Small intestine (tissue), 7 donors: ENCODE results near the gene GRAMD2A. TPM values are rescaled to one million over a fixed set of nuclear protein-coding genes. Genes with fewer than 3 reads are reported as not detected.
A peak's percentile ranks its signal among the peaks of the same experiment; 100 is the strongest.

Experiments used
- DNase-seq, 2 donors: peaks; one replicate each; pipeline versions ENCODE4 v3.0.0 to v3.0.0-alpha.2; 2013
- FAIRE-seq: peaks from 2 replicates; lab custom pipeline; 2012; peaks lifted over from hg19 to GRCh38; lab: Jason Lieb, UNC
- H3K27ac ChIP-seq, 3 donors: one replicate each; pipeline ENCODE4 v1.5.1; 2013; ENCODE audit warnings: low read length in 2 of 3, mild to moderate bottlenecking in 2 of 3, control low read depth in 1 of 3, inconsistent platforms in 1 of 3, low read depth in 1 of 3, moderate library complexity in 1 of 3
- H3K27me3 ChIP-seq, 3 donors: one replicate each; pipeline ENCODE4 v1.6.1; 2013; ENCODE audit warnings: low read length in 3 of 3, inconsistent platforms in 1 of 3; ENCODE audit not compliant: control insufficient read depth in 3 of 3, insufficient read depth in 3 of 3
- H3K36me3 ChIP-seq, 3 donors: one replicate each; pipeline ENCODE4 v1.6.1; 2013; ENCODE audit warnings: low read length in 3 of 3, inconsistent platforms in 1 of 3, low read depth in 1 of 3, mild to moderate bottlenecking in 1 of 3, moderate library complexity in 1 of 3; ENCODE audit not compliant: control insufficient read depth in 3 of 3, insufficient read depth in 2 of 3
- H3K4me1 ChIP-seq, 3 donors: one replicate each; pipeline ENCODE4 v1.6.1; 2013; ENCODE audit warnings: low read length in 2 of 3, inconsistent platforms in 1 of 3, low read depth in 1 of 3, mild to moderate bottlenecking in 1 of 3, moderate library complexity in 1 of 3; ENCODE audit not compliant: control insufficient read depth in 3 of 3, insufficient read depth in 2 of 3
- H3K4me3 ChIP-seq, 3 donors: one replicate each; pipeline ENCODE4 v1.5.1; 2013; ENCODE audit warnings: low read length in 3 of 3, control low read depth in 1 of 3, inconsistent platforms in 1 of 3, low read depth in 1 of 3, mild to moderate bottlenecking in 1 of 3, moderate library complexity in 1 of 3
- H3K9me3 ChIP-seq, 2 donors: one replicate each; pipeline ENCODE4 v1.6.1; 2013; ENCODE audit warnings: low read depth in 1 of 2, low read length in 1 of 2; ENCODE audit not compliant: control insufficient read depth in 2 of 2, insufficient read depth in 1 of 2
- WGBS, 3 donors: extraction: QIAGEN DNeasy Blood & Tissue Kit; methylation state at CpG; one replicate each; pipeline ENCODE4 v1.1.7; 2013; 5-methylcytosine and 5-hydroxymethylcytosine counted together
- polyA plus RNA-seq, 4 donors: library from polyadenylated mRNA; stranded (reverse) in 3 of 4; unstranded in 1 of 4; fragments of 200-250 nt in 3 of 4; fragments of 120-200 nt in 1 of 4; gene quantifications; one replicate each; pipeline versions ENCODE4 v1.2.1 to v1.2.3, GENCODE V29; 2013
- donor health status: healthy with polysubstance abuse.
- donor health status: control.
- donor health status: control.
- donor health status: Bipolar disorder and iron deficiency.
- donor health status: healthy.

GRAMD2A gene
- polyA plus RNA-seq, 4 donors = 0.67 to 10.1 (median 4.2) TPM

DNA sequence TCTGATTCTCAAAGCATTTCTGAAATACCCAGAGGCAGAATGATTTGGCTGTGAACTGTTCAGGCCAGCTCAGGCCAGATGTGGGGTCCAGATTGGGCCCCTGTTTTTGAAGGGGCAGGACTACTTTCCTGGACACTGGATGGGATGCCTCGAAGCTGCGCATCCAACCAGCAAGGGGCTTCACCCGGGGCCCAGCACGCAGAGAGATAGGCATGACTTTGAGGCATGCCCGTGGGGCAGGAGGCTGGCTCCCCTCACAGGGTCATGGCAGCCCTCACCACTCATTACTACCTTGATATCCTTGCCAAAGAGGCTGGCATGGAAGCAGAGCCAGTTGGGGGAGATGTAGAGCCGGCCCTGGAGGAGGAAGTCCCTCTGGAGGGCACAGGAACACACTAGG is 30.1 kb downstream of the GRAMD2A start:
- H3K27me3 ChIP-seq = no peaks in the 10 kb centered on the region
- H3K4me3 ChIP-seq = no peak overlapping the region
- H3K4me1 ChIP-seq = peaks cover 0 to 31% (median 5%) of the 10 kb centered on the region in 3 donors
- 74 to 90% (median 76%) methylated on average over 6 of the region's 6 CpGs for WGBS, 3 donors
- H3K36me3 ChIP-seq = peaks cover 0 to 22% (median 0%) of the 10 kb centered on the region in 3 donors
- DNase-seq = no peak
- FAIRE-seq = no peak
- H3K27ac ChIP-seq = no peak overlapping the region
- no peaks in the 10 kb centered on the region for H3K9me3 ChIP-seq

DNA sequence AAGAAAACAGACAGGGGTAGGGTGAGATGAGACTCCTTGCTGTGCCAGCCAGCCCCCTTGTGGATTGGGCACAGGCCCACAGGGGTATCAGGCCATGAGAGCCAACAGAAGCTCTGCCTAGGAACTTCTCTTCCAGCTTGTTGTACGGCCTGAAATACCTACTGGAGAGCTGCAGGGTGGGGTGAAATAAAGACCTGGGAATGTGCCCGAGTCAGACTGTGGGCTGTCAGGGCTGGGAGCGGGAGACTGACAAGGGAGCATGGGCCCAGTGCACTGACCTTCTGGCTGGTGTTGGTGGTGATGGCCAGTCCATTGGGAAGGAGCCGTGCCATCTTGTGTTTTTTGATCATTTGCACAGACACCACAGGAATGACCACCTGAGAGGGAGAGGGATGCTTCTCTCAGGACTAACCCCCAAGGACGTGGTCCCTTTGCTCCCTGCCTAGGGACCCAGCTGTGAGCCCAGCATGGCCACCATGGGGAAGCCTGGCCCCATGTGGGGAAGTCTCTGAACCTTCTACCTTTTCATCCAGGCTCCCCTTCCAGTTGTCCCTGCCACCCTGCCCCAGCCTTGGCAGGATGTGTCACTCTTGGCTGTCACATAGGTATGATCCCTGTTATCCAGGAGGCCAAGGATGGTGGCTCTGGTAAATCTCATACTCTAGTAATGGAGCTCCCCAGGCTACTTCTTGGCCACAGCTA is 30.7 kb downstream of the GRAMD2A start:
- WGBS, 3 donors = 83 to 97% (median 91%) methylated on average over 5 of the region's 5 CpGs
- Histone ChIP-seq H3K9me3 (no peaks in the 10 kb centered on the region), H3K36me3 (peaks cover 0 to 25% (median 0%) of the 10 kb centered on the region in 3 donors), H3K27ac (no peak overlapping the region), H3K27me3 (no peaks in the 10 kb centered on the region), H3K4me1 (peaks cover 0 to 31% (median 5%) of the 10 kb centered on the region in 3 donors), H3K4me3 (no peak overlapping the region)
- FAIRE-seq (no peak), DNase-seq (no peak)

DNA sequence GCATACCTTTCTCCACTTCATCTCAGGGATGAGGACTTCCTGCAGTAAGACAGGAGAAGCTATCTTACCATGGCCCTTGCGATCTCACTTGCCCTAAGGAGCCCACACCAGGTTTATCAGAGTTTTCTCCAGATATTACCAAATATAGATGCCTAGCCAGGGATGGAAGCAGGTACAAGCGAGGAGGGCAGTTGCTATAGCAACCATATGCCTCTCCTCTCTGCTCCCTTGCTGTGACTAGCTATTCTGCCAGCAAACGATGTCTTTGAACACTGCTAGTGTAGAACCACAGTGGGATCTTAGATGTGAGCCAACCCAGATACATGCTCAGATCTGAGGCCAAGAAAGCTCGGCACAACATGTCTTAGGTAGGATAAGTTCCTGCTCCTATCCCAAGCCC is 33.9 kb downstream of the GRAMD2A start:
- H3K27me3 ChIP-seq = no peaks in the 10 kb centered on the region
- no peaks in the 10 kb centered on the region for H3K9me3 ChIP-seq
- FAIRE-seq = no peak
- H3K4me3 ChIP-seq = no peak overlapping the region
- H3K27ac ChIP-seq = no peak overlapping the region
- DNase-seq = no peak
- peaks cover 0 to 9% (median 5%) of the 10 kb centered on the region in 3 donors for H3K4me1 ChIP-seq
- H3K36me3 ChIP-seq = peaks cover 0 to 36% (median 0%) of the 10 kb centered on the region in 3 donors
- 77 to 81% (median 78%) methylated on average over 4 of the region's 4 CpGs for WGBS, 3 donors

DNA sequence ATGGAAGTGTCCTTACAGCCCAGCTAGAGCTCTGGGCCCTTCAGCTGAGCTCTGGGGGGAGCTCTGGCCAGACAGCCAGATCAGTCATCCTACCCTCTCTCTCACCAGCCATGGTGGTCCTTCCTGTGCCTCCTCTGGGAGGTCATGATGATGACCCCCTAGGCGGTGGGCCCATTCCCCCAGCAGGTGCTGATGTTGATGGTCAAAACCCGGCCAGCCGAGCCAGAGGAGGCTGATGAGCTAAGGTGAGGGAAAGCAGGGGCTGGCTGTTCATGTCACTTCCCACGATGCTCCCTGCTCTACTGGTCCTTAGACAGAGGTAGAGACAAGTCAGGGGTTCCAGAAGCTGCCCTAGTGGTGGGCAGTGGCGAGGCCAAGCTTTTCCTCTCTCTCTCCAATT is 35.0 kb downstream of the GRAMD2A start:
- Histone ChIP-seq H3K27me3 (no peaks in the 10 kb centered on the region), H3K36me3 (peaks cover 0 to 34% (median 0%) of the 10 kb centered on the region in 3 donors), H3K9me3 (no peaks in the 10 kb centered on the region), H3K4me3 (no peak overlapping the region), H3K27ac (no peak overlapping the region), H3K4me1 (no peaks in the 10 kb centered on the region)
- WGBS, 3 donors = 86 to 96% (median 87%) methylated on average over 4 to 5 of the region's 5 CpGs
- FAIRE-seq = no peak
- no peak for DNase-seq

DNA sequence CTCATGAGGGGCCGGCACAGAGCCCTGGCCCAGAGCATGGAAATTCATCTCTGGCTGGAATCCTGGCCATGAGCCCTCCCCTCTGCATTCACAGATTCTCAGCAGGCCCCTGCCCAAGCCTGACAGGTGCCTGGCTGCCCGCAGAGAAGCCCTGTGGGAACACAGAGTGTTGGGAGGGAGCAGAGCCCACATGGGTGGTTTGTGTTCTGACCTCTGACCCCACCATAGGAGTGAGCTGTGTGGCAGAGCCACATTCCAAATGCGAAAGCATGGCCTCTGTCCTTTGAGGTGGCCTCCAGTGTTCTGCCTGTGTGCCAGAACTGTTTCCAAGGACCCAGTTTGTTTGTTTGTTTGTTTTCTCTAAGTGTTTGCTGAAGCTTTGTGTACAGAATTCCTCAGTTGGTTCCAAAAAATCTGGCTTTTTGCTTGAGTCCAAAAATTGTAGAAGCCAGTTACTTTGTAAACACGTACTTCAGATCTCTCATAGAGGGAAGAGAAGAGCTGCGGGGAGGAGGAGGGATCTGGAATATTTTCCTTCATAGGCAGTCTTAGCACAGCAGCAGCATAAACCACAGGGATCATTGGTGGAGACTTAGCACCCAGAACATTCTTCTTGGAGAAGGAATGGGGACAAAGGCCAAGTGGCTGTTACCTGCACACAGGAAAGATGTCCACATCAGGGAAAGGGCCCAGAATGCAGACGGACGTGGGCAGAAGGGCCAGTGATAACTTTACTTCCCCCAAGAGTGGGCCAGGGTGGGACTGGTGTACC is 36.0 kb downstream of the GRAMD2A start:
- peaks cover 0 to 29% (median 0%) of the 10 kb centered on the region in 3 donors for H3K36me3 ChIP-seq
- 72 to 86% (median 79%) methylated on average over 7 of the region's 7 CpGs for WGBS, 3 donors
- no peaks in the 10 kb centered on the region for H3K4me1 ChIP-seq
- DNase-seq (peak in 1 of 2 donors; percentile 14), FAIRE-seq (no peak)
- H3K4me3 ChIP-seq = no peak overlapping the region
- H3K27me3 ChIP-seq = no peaks in the 10 kb centered on the region
- no peaks in the 10 kb centered on the region for H3K9me3 ChIP-seq
- H3K27ac ChIP-seq = no peak overlapping the region

DNA sequence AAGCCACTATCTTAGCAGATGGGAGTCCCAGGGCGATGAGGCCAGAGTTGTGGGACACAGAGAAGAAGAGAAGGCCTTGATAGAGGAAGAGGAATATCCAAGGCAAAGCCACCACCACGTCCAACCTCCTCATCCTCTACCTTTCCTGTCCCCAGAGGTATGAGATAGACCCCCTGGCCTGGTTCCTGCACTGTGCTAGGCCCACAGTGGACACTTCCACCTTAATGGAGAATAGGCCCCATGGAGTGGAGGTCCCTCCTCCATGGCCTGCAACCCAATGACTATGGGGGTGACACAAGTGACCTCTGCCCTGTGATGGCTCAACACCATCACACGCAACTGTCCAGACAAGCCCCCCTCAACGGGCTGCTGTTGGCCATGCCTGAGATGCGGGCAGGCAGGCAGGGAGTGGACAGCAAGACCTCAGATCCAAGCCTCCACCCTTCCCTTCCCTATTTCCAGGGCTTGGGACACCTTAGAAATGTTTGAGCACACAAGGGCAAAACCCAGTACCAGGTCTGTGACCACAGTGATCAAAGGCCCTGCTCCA is 36.8 kb downstream of the GRAMD2A start:
- FAIRE-seq (no peak), DNase-seq (no peak)
- Histone ChIP-seq H3K27ac (no peak overlapping the region), H3K27me3 (no peaks in the 10 kb centered on the region), H3K9me3 (no peaks in the 10 kb centered on the region), H3K4me1 (no peaks in the 10 kb centered on the region), H3K4me3 (no peak overlapping the region), H3K36me3 (peaks cover 0 to 26% (median 0%) of the 10 kb centered on the region in 3 donors)
- WGBS, 3 donors = 80 to 91% (median 90%) methylated on average over 5 of the region's 5 CpGs

DNA sequence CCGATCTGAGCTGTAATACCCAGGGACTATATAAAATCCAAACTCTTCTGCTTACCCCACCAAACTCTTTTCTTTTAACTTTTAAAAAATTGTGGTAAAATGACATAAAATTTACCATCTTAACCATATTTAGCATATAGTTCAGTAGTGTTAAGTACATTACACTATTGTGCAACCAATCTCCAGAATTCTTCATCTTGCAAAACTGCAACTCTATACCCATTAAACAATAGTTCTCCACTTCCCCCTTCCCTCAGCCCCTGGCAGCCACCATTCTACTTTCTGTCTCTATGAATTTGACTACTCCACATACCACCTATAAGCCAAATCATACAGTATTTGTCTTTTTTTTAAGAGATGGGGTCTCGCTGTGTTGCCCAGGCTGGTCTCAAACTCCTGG is 40.7 kb downstream of the GRAMD2A start:
- no peak for FAIRE-seq
- H3K9me3 ChIP-seq = no peaks in the 10 kb centered on the region
- no peak overlapping the region for H3K4me3 ChIP-seq

More for the DNA sequence above, 40.7 kb downstream of the GRAMD2A start:
- peaks cover 0 to 11% (median 0%) of the 10 kb centered on the region in 3 donors for H3K36me3 ChIP-seq
- 88 to 93% (median 90%) methylated on average over 2 of the region's 2 CpGs for WGBS, 3 donors
- H3K27ac ChIP-seq = no peak overlapping the region
- H3K27me3 ChIP-seq = no peaks in the 10 kb centered on the region
- DNase-seq = no peak
- H3K4me1 ChIP-seq = peaks cover 0 to 8% (median 2%) of the 10 kb centered on the region in 3 donors
